GM18505 (cell line): ENCODE measurements around the gene MAP3K2.
"Not testable (repeated sequence)": the region's sequence is repeated elsewhere in the genome, so short reads cannot be mapped to it uniquely, and the experiment has no call there.

Experiments used
- ATAC-seq: cut with Tn5 transposase; IDR thresholded peaks from one replicate; pipeline ENCODE4 v1.9.1; 2021; ENCODE audit not compliant: unreplicated experiment
- POLR2A ChIP-seq: IDR thresholded peaks from 4 replicates; pipeline ENCODE4 v1.6.1; 2011; ENCODE audit warnings: borderline replicate concordance; ENCODE audit not compliant: insufficient read depth, insufficient read length; ENCODE audit errors: extremely low read depth

The MAP3K2 gene

DNA sequence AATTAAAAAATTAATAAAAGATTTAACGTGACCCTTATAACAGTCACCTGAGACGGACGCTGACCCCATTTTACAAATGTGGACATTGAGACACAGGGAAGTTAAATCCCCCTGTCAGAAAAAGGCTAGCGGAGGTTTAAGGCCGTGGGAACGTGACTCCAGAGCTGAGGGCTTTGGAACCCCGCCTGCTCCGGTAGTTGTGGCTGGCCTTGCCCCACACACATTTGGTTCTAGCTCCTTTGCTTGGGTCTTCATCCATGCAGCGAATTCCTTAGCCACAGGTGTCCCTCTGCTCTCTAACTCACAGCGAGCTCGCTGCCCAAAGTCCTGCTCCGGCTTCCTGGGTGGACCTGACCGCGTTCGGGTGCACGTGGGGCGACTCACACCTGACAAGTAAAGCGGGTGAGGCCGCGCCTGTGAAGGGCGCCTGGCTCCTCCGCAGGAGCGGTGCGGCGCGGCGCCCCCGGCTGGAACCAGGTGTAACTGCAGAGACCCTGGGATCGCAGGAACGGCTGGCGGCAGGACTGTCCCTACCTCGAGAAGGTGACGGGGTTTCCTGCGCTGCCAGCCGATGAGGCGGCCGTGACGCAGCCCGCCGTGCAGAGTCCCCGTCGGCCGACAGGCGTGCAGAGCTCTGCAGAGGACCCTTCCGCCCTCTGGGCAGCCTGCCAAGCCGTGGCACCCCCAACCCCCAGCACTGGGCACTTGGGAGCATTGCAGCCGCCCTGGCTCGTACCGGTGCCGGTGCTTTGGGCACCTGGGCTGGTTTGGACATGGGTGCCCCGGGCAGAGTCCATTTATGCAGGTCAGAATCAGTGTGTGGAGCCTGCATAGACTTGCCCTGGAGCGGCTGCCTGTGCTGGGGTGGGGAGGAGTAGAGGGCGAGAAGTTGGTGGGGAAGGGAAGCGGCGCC lies 28.1 kb upstream of the MAP3K2 start:
- TF ChIP-seq POLR2A: no peak
- ATAC-seq: peak; percentile 74

DNA sequence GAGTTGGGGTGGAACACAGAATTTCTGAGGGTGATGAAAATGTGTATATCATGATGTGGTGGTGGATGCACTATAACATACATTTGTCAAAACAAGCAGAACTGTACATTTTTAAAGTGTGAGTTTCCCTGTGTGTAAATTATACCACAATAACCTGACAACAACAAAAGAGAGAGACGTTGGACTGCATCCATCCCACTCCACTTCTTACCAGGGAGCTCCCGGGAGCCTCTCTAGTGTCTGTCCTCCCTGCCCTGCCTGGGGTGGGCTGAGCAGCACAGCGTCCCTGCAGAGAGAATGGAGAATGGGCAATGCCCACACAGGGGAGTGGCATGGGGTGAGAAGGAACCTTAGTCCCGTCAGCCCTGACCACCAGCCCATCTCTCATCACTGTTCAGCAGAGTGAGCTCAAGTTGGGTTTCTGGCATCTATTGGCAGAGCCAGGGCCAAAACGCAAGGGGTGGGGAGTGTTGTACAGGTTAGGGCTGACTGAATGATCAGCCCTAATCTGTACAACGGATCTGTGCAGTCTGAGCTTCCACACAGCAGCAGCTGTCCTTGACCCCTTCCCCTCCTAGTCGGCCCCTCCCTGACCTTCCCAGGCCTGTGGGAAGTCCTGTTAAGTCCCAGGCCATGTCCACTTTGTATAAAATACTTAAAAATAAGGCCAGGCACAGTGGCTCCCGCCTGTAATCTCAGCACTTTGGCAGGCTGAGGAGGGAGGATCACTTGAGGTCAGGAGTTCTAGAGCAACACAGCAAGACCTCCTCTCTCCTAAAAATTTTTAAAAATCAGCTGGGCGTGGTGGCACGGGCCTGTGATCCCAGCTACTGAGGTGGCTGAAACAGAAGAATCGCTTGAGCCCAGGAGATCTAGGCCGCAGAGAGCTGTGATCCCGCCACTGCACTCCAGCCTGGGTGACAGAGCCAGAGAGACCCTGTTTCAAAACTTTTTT lies 27.1 kb upstream of the MAP3K2 start:
- TF ChIP-seq POLR2A: no peak
- no peak for ATAC-seq

- ATAC-seq: no peak
- no peak for TF ChIP-seq POLR2A
Observed at GRCh38 chr2:127413782-127414637, 26.2 kb upstream of the MAP3K2 start.

GRCh38 chr2:127413200-127413599 lies 25.4 kb upstream of the MAP3K2 start:
- no peak for ATAC-seq

DNA sequence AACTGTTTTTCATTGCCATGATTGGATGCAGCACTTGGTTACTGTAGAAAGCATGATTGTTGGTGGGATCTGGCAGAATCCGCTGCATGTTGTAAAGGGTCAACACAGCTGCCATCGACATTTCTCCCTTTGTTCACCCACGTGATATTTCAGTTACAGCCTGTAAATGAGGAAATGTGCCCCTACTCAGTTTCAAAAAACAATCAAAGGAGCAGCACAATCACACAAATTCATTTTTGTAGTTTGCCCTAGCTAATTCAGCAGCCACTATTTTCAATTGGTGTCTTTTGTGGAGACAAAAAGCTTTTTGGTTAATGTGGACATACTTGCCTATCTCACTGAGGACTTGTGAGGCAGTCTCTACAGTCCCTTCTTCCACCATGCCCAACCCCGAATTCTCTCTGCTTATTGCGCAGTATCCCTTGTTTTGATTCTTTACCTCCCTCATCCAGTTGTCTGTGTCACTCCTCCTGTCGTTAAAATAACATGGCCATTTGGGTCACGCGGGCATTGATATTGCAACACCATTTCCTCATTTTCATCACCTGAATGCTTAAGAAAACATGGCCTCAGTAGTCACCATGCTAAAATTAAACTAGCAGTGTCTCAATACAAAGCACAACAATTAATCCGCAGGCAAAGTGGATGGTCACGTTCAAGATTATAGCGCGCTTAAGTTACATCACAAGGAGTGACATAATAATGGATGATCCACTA lies 24.0 kb upstream of the MAP3K2 start:
- ATAC-seq: no peak
- TF ChIP-seq POLR2A: no peak

More at GRCh38 chr2:127413200-127413599, 25.4 kb upstream of the MAP3K2 start:
- TF ChIP-seq POLR2A: no peak

DNA sequence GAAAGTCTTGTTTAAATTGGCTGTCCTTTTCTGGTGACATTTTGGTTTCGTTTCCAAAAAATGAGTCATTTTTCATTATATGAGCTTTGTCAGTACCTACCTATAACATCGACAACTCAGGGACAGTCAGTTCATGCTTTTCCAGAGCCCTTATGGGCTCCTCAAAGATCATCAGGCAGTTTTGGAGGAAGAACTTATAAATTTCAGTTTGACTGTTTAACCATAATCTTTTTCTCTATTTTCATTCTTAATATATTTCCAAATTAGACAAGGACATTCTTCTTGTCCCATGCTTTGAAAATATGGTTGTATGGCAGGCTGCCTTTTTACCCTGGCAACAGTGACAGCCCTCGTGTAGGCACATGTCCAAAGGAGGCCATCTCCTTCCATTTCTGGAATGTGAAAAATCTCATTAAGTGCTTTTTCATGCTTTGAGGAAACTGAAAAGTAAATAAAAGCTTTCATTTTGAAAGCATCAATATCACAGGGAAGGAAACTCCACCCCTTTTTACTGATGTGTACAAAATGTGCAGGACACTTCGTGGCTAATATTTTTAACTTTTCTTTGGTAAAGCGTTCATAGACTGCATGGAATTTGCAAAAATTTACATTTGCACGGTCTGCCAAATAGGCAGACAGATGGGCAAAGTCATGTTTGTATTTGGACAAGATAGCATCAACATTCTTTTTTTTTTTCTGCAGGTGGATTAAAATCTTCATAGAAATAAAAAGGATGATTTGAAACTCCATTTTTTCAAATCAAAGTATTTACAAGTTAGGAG lies 23.3 kb upstream of the MAP3K2 start:
- TF ChIP-seq POLR2A: no peak
- ATAC-seq: peak; percentile 47

GRCh38 chr2:127409716-127410115 lies 21.9 kb upstream of the MAP3K2 start:
- ATAC-seq: not testable (repeated sequence)

- no peak for ATAC-seq
- no peak for TF ChIP-seq POLR2A
Observed at GRCh38 chr2:127408807-127409099, 21.0 kb upstream of the MAP3K2 start.

GRCh38 chr2:127408004-127408806 lies 20.4 kb upstream of the MAP3K2 start:
- ATAC-seq: peak; percentile 75
- TF ChIP-seq POLR2A: no peak

DNA sequence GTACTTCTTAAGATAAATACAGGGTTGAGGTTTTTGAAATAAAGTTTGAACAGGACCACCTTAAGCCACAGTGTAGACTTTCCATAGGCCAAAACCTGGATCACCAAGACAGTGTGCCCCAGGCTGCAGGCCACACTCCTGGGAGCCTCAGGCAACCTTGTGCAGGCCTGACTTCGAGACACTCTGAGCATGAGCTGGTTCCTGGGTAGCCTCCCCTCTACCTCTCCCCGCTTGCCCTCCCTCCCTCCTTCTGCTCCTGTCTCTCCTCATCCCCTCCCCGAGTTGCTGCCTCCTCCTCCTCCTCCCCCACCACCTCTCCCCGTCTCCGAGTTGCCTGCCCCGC lies 19.9 kb upstream of the MAP3K2 start:
- TF ChIP-seq POLR2A: no peak

DNA sequence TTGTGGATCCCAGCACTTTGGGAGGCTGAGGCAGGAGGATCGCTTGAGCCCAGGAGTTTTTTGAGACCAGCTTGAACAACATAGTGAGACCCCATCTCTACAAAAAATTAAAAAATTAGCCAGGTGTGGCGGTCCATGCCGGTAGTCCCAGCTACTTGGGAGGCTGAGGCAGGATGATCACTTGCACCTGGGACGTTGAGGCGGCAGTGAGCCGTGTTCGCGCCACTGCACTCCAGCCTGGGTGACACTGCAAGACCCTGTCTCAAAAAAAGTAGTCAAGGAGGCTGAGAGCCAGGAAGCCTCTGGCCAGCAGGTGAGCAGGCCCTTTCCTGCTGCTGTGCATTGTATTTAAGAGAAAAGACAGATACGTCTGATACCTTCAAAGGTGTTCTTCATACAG lies 19.3 kb upstream of the MAP3K2 start:
- no peak for TF ChIP-seq POLR2A
- ATAC-seq: no peak

More for the DNA sequence above, 19.9 kb upstream of the MAP3K2 start:
- ATAC-seq: peak; percentile 14
